ENCODE data around the gene PTGIS.

The PTGIS gene

GRCh38 chr20:49595811-49596561 is 28.0 kb upstream of the PTGIS start:
- in situ Hi-C loops (cut with HindIII; ENCODE audit: low sequenced_read_pairs), result no loop called here

GRCh38 chr20:49595346-49595745 is 27.4 kb upstream of the PTGIS start:
- in situ Hi-C loops (cut with HindIII; ENCODE audit: low sequenced_read_pairs), result no loop called here

GRCh38 chr20:49594931-49595315 is 27.0 kb upstream of the PTGIS start:
- in situ Hi-C loops (cut with HindIII; ENCODE audit: low sequenced_read_pairs), result no loop called here

- in situ Hi-C loops (cut with HindIII; ENCODE audit: low sequenced_read_pairs), result no loop called here
Observed at GRCh38 chr20:49594143-49594930, 26.4 kb upstream of the PTGIS start.

GRCh38 chr20:49593466-49594142 is 25.7 kb upstream of the PTGIS start:
- in situ Hi-C loops (cut with HindIII; ENCODE audit: low sequenced_read_pairs), result no loop called here

GRCh38 chr20:49592120-49592519 is 24.2 kb upstream of the PTGIS start:
- in situ Hi-C loops (cut with HindIII; ENCODE audit: low sequenced_read_pairs), result no loop called here

- in situ Hi-C loops (cut with HindIII; ENCODE audit: low sequenced_read_pairs), result no loop called here
Observed at GRCh38 chr20:49591217-49591865, 23.4 kb upstream of the PTGIS start.

- in situ Hi-C loops (cut with HindIII; ENCODE audit: low sequenced_read_pairs), result no loop called here
Observed at GRCh38 chr20:49590163-49591017, 22.5 kb upstream of the PTGIS start.

- in situ Hi-C loops (cut with HindIII; ENCODE audit: low sequenced_read_pairs), result no loop called here
Observed at GRCh38 chr20:49589747-49590146, 21.8 kb upstream of the PTGIS start.

- in situ Hi-C loops (cut with HindIII; ENCODE audit: low sequenced_read_pairs), result no loop called here
Observed at GRCh38 chr20:49587111-49587570, 19.2 kb upstream of the PTGIS start.

- in situ Hi-C loops (cut with HindIII; ENCODE audit: low sequenced_read_pairs), result no loop called here
Observed at GRCh38 chr20:49585585-49586245, 17.8 kb upstream of the PTGIS start.

GRCh38 chr20:49584418-49585382 is 16.8 kb upstream of the PTGIS start:
- in situ Hi-C loops (cut with HindIII; ENCODE audit: low sequenced_read_pairs), result no loop called here

- in situ Hi-C loops (cut with HindIII; ENCODE audit: low sequenced_read_pairs), result no loop called here
Observed at GRCh38 chr20:49583669-49584417, 15.9 kb upstream of the PTGIS start.

- in situ Hi-C loops (cut with HindIII; ENCODE audit: low sequenced_read_pairs), result no loop called here
Observed at GRCh38 chr20:49583343-49583668, 15.4 kb upstream of the PTGIS start.

GRCh38 chr20:49582413-49583334 is 14.7 kb upstream of the PTGIS start:
- in situ Hi-C loops (cut with HindIII; ENCODE audit: low sequenced_read_pairs), result no loop called here

- in situ Hi-C loops (cut with HindIII; ENCODE audit: low sequenced_read_pairs), result no loop called here
Observed at GRCh38 chr20:49581482-49581881, 13.5 kb upstream of the PTGIS start.

- in situ Hi-C loops (cut with HindIII; ENCODE audit: low sequenced_read_pairs), result no loop called here
Observed at GRCh38 chr20:49580813-49581174, 12.9 kb upstream of the PTGIS start.
